Chondrocyte (in vitro differentiated cells): ENCODE data around the gene CCT3. TPM values are rescaled to one million over a fixed set of nuclear protein-coding genes. Genes with fewer than 3 reads are reported as not detected.

Experiments used
- DNase-seq: peaks from one replicate; pipeline ENCODE4 v3.0.0; 2021; ENCODE audit warnings: mixed read lengths, low spot score
- H3K27ac Mint-ChIP-seq: one replicate; pipeline ENCODE4 v1.8.0; 2021; ENCODE audit warnings: mild to moderate bottlenecking, moderate library complexity, mixed read lengths; ENCODE audit not compliant: unreplicated experiment
- H3K27me3 Mint-ChIP-seq: 2 replicates; pipeline ENCODE4 v1.8.0; 2021; ENCODE audit warnings: low read depth, mixed read lengths
- H3K36me3 Mint-ChIP-seq: 2 replicates; pipeline ENCODE4 v1.8.0; 2021; ENCODE audit warnings: low read depth, mixed read lengths
- H3K4me1 Mint-ChIP-seq: 2 replicates; pipeline ENCODE4 v1.8.0; 2021; ENCODE audit warnings: low read depth, mild to moderate bottlenecking, mixed read lengths
- H3K4me3 Mint-ChIP-seq: one replicate; pipeline ENCODE4 v1.8.0; 2021; ENCODE audit warnings: mild to moderate bottlenecking, moderate library complexity, mixed read lengths; ENCODE audit not compliant: unreplicated experiment
- H3K9me3 Mint-ChIP-seq: 2 replicates; pipeline ENCODE4 v1.8.0; 2021; ENCODE audit warnings: low read depth, mixed read lengths
- CTCF ChIP-seq: fragments of 200-600 bp; sonication (generic); IDR thresholded peaks from 2 replicates; pipeline ENCODE4 v1.5.0; 2021; ENCODE audit warnings: antibody characterized with exemption, mild to moderate bottlenecking, moderate library complexity
- total RNA-seq: library from RNA; stranded (reverse); gene quantifications from 3 replicates; pipeline ENCODE4 v1.2.1, GENCODE V29; 2021

Gene CCT3
- total RNA-seq, 1 donor from 2014 or later, result 161 TPM

GRCh38 chr1:156305215-156305614 is 32.9 kb downstream of the CCT3 start:
- H3K27me3 Mint-ChIP-seq, result no peaks in the 10 kb centered on the region
- TF ChIP-seq CTCF, result no peak
- peaks cover 23% of the 10 kb centered on the region for H3K36me3 Mint-ChIP-seq
- no peaks in the 10 kb centered on the region for H3K9me3 Mint-ChIP-seq
- H3K4me3 Mint-ChIP-seq, result no peak overlapping the region
- H3K4me1 Mint-ChIP-seq, result no peaks in the 10 kb centered on the region
- no peak overlapping the region for H3K27ac Mint-ChIP-seq
- DNase-seq, result no peak

DNA sequence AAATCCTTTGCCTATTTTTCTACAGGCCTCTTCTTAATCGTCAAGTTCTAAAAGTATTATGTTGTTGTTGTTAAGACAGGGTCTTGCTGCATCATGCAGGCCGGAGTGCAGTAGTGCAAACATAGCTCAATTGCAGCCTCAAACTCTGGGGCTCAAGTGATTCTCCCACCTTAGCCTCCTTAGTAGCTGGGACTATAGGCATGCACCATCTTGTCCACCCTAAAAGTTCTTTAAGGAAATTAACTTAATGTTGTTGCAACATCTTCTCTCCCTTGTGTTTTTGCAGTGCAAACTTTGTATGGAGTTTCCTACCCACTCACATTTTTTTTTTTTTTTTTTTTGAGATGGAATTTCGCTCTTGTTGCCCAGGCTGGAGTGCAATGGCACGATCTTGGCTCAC is 34.9 kb downstream of the CCT3 start:
- Mint-ChIP-seq H3K9me3 (no peaks in the 10 kb centered on the region), H3K36me3 (peaks cover 12% of the 10 kb centered on the region), H3K27ac (no peak overlapping the region), H3K4me3 (no peak overlapping the region), H3K4me1 (no peaks in the 10 kb centered on the region), H3K27me3 (no peaks in the 10 kb centered on the region)
- TF ChIP-seq CTCF, result no peak
- DNase-seq, result no peak

DNA sequence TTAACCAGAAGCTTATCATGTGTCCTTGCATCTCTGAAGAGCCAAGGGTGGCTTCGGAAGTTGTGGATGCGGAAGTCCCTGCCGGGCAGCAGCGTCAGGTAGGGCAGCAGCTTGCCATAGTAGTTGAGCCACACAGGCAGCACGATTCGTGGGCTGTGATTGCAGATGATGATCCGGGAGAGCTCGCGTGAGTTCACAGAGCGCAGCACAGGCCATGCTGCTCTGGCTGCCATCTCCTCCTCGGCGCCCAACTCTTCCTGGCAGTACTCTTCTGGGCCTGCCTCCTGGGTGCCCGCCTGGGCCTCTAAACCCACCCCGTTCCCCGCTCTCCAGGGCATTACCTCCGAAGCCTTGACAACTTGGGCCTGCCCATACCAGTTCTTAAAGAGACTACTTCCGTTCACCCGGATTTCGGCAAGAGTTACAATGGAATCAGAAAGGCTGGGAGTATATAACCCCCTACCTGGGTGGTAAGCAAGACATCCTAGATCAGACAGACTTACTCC is 39.2 kb downstream of the CCT3 start, which contains the start of gene VHLL:
VHLL (minus strand) TSS at position 456 of the 506 bp plus-strand sequence; CDS start at position 338, 118 bp downstream.
- no peaks in the 10 kb centered on the region for H3K9me3 Mint-ChIP-seq
- H3K36me3 Mint-ChIP-seq, result peaks cover 1% of the 10 kb centered on the region
- H3K27ac Mint-ChIP-seq, result no peak within 1 kb of the TSS
- no peaks in the 10 kb centered on the region for H3K27me3 Mint-ChIP-seq
- H3K4me3 Mint-ChIP-seq, result no peak within 1 kb of the TSS
- DNase-seq, result no peak
- no peak for TF ChIP-seq CTCF
- peaks cover 19% of the 10 kb centered on the region for H3K4me1 Mint-ChIP-seq

GRCh38 chr1:156295391-156295947 is 42.6 kb downstream of the CCT3 start, which contains the start of gene GLMP:
TSS of gene GLMP (minus strand) at chr1:156295679. CDS start at chr1:156295645, 34 bp downstream.
- Mint-ChIP-seq H3K9me3 (no peaks in the 10 kb centered on the region), H3K4me1 (peaks cover 41% of the 10 kb centered on the region), H3K36me3 (peaks cover 2% of the 10 kb centered on the region), H3K4me3 (peak within 1 kb of the TSS; percentile 87), H3K27me3 (no peaks in the 10 kb centered on the region), H3K27ac (peak within 1 kb of the TSS; percentile 87)
- no peak for TF ChIP-seq CTCF
- no peak for DNase-seq

- no peak for DNase-seq
- TF ChIP-seq CTCF, result no peak
Observed at GRCh38 chr1:156293895-156294294, 44.2 kb downstream of the CCT3 start.

More at GRCh38 chr1:156293895-156294294, 44.2 kb downstream of the CCT3 start:
- H3K4me1 Mint-ChIP-seq, result peaks cover 48% of the 10 kb centered on the region
- no peaks in the 10 kb centered on the region for H3K27me3 Mint-ChIP-seq
- no peaks in the 10 kb centered on the region for H3K9me3 Mint-ChIP-seq
- peaks cover 4% of the 10 kb centered on the region for H3K36me3 Mint-ChIP-seq
- H3K27ac Mint-ChIP-seq, result no peak overlapping the region
- no peak overlapping the region for H3K4me3 Mint-ChIP-seq
